HG03460 (cell line): ENCODE measurements around the gene TP53I13.
"Not testable (repeated sequence)": the region's sequence is repeated elsewhere in the genome, so short reads cannot be mapped to it uniquely, and the experiment has no call there.

ENCODE experiments used
- ATAC-seq: cut with Tn5 transposase; IDR thresholded peaks from one replicate; pipeline ENCODE4 v1.9.1; 2021; ENCODE audit not compliant: unreplicated experiment

Gene TP53I13, protein sequence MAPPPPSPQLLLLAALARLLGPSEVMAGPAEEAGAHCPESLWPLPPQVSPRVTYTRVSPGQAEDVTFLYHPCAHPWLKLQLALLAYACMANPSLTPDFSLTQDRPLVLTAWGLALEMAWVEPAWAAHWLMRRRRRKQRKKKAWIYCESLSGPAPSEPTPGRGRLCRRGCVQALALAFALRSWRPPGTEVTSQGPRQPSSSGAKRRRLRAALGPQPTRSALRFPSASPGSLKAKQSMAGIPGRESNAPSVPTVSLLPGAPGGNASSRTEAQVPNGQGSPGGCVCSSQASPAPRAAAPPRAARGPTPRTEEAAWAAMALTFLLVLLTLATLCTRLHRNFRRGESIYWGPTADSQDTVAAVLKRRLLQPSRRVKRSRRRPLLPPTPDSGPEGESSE

DNA sequence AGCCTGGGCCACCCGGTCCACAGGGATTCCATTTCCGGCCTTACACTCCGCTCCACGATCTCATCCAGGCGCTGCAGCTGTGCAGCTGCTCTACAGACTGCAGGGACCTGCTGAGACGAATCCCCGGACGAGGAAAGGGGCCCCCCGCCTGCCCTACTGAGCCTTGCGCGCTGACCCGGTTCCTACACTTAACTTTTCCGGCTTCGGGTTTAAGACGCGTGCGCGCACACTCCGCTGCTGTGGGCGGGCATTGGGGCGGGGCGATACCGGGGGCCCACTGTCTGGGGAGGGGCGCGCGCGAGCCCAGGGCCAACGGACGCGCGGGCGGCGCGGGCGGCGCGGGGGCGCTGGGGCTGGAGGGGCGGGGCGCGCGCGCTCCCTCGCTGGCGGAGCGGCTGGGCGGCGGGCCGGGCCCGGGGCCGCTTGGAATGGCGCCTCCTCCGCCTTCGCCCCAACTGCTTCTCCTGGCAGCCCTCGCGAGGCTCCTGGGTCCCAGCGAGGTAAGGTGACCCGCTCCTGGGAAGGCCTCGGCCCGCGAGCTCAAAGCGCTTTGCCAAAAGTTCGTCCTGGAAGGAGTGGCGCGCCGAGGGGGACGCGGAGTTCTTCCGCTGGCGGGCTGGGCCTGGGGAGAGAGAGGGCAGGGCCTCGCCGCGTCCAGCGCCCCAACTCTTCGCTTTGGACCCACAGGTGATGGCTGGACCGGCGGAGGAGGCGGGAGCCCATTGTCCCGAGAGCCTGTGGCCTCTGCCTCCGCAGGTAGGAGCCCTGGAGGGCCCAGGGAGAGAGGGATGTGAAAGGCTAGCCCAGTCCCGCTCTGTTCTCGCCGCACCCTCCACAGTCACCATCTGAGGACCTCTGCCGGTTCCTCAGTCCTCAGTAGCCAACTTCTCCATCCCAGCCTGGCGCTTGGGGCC is at the start of gene TP53I13:
TSS of gene TP53I13 (plus strand) at position 371 of the 914 bp plus-strand sequence. CDS start at position 429, 58 bp downstream.
- peak; percentile 35 for ATAC-seq

DNA sequence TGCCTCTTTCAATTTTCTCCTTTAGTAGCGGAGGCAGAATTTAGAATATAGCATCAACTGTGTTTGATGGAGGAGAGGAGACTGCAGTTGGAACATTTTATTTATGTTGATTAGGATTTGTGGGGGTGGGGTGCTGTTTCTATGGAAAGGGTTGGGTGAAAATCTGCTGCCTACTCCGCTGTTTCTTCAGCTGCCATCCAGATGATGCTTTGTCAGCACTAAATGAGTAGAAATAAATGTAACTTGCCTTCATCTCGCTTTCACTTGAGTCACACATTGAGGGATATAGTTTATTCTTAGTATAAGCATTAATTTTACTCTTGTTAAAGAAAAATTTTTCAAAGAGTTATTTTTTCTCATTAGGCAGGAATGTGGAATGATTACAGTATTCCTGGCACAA is 43.8 kb upstream of the TP53I13 start:
- ATAC-seq = no peak

DNA sequence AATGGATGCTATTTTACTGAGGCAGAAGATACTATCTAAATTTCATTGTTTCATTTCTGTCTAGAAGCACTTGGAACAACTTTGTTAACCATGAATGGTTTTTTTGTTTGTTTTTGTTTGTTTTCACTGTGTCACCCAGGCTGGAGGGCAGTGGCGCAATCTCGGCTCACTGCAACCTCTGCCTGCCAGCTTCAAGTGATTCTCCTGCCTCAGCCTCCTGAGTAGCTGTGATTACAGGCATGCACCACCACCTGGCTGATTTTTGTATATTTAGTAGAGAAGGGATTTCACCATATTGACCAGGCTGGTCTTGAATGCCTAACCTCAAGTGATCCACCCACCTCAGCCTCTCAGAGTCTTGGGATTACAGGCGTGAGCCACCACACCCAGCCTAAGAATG is 42.2 kb upstream of the TP53I13 start:
- ATAC-seq = no peak

DNA sequence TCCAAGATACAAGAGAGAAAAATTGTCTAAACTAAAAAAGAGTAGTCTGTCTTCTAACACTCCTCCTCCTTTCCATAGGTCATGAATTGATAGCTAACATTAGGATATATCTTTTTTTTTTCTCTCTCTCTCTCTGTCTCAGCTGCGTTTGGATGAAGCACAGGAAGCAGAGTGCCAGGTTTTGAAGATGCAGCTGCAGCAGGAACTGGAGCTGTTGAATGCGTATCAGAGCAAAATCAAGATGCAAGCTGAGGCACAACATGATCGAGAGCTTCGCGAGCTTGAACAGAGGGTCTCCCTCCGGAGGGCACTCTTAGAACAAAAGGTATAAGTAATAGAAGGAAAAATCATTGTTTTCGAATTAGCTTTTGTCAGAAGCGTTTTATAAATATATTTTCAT is 34.5 kb upstream of the TP53I13 start:
- no peak for ATAC-seq

DNA sequence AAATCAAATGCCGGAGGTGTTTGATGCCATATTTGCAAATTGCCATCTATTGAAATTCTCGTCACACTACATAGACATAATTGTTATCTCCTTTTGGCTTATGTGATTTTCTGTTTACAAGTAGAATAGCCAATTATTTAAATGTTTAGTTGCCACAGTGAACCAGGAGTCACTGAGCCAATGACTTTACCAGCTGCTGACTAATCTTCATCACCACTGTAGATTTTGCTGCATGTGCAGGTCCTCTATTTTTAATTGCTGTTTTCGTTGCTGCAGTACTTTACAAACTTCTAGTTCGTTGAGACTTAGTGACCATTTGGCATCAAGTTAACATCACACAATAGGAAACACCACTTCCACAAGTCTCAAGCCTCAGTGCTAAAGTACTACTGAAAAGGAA is 24.4 kb upstream of the TP53I13 start:
- no peak for ATAC-seq

DNA sequence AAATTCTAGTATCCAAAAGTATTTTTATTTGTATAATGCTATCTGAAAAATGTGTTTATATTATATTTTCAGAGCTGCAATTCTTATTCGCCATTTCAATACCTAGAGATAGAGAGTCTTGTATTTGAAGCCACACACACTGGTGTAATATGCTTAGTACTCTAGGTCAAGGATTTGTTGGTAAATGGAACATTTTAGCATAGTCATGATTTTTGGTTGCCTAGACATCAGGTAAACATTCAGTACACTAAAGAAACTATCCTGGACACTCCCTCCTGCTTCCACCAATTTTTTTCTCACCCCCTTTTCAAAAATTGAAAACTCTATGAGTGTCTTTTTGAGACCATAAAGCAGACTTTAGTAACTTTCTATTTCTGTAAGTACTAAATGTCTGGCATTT is 22.4 kb upstream of the TP53I13 start:
- no peak for ATAC-seq

DNA sequence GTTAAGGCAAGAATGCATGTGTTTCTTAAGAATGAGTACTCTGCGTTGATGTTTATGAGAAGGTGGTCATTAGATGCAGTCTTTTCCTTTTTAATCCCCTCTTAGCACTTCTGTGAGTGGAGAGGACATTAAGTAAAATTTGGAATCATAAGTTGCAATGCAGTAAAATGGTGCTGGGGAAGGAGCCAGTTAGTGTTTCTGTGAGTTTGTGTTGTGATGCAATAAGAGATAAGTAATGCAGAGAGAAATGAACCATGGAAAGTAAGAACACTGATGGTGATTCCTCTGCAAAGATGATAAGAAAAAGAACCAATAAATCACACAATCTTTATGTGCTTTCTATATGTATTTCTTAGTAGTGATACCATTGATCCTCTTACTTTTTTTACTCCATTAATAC is 21.7 kb upstream of the TP53I13 start:
- no peak for ATAC-seq

DNA sequence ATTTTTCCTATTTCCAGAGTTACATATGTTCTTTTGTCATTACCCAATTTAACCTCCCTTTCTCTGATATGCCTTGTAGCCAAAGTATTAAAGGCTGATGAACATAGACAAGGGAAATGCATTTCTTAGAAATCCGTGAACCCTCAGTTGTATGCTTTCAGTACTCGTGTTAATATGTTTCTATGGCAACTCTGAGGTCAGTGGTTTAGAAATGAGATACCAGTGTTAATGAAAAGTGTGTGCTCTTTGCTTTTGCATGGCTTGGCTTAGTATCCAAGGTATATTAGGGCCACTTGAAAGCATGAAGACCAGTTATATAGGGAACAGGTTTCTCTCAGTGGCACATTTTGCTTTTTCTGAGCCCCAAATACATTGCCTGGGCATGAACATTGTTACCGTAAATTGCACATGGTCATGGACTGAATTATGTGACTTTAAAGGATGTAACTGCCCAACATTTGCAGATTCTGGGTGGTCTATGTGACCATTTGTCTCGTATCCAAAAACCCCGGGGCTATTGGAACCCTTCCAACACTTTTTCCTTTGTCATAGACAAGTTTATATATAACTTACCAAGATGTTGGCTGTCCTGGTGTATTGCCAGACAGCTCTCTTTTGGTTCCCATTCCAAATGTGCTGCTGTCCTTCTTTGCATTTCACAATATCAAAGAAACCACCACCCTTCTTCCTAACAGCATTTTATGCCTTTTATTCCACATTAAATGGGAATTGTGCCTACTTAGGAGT is 19.2 kb upstream of the TP53I13 start:
- no peak for ATAC-seq

DNA sequence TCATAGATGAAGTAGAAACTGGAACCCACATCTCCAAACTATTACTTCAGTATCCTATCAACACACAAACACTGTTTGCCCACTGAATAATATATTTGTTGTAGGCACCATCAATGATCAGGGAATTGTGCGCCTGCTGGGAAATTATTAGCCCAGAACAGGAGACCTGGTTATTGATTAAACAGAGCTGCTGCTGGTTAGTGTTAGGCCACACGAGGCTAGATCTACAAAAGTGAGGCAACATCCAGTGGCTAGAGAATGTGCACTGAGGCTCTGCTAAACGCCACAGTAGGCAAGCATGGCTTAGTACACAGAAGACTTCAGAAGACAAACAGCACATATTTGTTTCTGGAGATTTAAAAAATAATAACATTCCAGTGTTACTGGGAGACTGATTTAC is 12.7 kb upstream of the TP53I13 start:
- ATAC-seq = no peak

DNA sequence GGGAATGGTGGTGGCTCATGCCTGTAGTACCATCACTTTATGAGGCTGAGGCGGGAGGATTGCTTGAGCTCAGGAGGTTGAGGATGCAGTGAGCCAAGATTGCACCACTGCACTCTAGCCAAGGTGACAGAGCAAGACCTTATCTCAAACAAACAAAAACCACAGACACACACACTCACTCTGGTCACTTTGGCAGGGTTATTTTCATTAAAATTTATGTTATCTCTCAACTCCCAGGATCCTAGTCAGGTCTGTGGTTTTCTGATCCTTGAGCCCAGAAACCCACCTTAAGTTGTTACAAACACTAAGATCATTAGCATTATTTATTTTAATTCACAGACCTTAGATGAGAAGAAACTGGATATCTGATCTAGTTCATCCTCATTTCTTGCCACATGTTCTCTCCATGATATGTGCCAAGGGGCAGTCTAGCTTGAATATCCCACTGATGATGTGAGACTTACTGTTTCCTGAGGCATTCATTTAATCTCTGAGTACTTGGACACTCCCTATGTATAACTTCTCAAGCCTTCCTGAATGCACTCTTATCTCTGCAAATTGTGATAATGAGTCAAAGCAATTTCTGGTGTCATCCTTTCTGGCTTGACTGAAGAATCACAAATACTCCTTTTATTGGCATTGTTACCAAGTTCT is 11.3 kb upstream of the TP53I13 start:
- no peak for ATAC-seq

DNA sequence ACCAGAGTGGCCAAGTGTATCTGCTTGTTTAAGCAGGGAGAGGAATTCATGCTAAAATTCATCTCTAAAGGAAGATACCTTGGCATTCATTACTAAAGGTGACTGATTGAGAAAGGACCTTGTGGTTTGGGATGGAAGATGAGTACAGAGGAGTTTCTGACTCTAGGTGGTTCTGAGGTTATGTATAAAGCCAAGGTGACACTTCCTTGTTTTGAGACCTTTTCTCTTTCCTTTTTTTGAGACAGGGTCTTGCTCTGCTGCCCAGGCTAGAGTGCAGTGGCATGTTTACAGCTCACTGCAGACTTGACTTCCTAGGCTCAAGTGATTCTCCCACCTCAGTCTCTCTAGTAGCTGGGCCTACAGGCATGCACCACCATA is 10.8 kb upstream of the TP53I13 start:
- no peak for ATAC-seq

DNA sequence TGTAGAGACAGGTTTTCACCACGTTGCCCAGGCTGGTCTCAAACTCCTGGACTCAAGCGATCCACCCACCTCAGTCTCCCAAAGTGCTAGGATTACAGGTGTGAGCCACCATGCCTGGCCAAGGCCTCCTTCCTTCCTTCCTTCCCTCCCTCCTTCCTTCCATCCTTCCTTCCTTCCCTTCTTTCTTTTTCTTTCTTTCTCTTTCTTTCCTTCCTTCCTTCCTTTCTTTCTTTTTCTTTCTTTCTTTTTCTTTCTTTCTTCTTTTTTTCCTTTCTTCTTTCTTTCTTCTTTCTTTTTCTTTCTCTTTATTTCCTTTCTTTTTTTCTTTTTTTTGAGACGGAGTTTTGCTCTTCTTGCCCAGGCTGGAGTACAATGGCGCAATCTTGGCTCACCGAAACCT is 10.4 kb upstream of the TP53I13 start:
- ATAC-seq = not testable (repeated sequence)

DNA sequence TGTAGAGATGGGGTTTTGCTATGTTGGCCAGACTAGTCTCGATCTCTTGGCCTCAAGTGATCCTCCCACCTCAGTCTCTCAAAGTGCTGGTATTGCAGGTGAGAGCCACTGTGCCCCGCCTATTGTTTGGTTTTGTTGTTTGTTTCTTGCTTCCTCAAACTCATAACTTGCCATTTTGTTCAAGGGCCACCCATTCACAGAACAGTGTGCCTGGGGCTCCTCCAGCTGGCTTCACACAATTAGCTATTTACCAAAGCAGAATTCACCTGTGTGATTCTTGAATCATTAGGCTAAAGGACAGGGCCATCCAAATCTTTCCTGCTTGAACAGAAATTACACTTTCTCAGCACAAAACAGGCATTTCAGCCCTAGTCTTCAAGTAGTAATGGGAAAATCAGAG is 8.9 kb upstream of the TP53I13 start:
- no peak for ATAC-seq

DNA sequence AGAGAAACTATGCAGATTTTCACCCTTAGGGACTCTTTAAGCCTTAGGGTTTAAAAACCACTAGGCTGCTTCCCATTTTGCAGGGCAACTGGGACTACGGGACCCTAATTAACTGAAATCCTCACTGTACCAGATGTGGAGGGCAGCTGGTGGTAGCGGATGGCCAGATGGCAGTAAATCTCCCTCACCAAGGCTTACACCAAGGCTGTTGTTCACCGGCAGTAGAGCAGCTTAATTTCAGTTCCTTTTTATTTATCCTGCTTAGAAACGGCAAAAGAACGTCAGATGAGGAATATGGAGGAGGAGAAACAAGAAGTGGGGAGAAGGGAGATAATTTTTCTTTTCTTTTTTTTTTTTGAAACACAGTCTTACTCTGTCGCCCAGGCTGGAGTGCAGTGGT is 8.2 kb upstream of the TP53I13 start:
- no peak for ATAC-seq

DNA sequence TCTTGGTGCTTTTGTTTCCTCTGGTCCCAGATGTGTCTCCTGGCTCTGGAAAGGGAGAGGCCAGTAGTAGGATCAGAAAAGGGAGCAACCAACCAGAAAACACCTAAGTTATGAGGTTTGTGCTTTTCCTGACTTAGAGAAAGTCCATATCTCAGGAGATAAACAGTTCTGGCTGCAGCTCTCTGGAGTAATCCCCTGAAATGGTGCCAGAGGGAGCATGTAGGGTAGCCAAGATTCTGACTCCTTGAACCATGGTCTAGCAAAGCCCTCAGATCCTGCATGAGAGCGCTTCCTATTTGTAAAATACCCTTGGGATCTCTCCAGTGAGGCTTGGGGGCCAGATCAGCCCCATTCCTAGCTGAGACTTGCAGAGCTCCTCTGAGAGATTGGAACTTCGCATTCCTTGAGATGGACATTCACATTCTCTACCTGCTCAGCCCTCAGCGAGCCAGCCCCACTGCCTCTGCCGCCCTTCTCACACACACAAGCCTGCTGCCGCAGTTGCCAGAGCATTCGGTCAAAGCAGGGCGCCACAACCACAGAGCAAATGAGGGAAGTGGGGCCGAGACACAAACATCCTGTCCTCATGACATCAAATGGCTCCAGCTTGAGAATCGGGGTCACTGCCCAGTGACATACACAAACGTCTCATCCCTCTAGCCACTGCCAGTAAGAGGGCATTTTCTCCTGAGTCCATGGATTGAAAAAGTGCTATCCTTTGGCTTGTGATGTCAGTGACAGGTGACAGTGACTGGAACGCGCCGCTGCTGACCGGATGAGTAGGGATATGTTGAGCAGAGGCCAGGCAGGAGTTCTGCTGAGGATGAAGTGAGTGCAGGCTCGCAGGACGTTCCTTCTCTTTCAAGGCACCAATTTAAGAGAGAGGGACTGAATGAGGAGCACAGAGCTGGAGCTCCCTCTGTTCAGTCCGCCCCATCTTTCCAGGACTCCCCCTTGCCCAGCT is 6.7 kb upstream of the TP53I13 start:
- ATAC-seq = no peak

DNA sequence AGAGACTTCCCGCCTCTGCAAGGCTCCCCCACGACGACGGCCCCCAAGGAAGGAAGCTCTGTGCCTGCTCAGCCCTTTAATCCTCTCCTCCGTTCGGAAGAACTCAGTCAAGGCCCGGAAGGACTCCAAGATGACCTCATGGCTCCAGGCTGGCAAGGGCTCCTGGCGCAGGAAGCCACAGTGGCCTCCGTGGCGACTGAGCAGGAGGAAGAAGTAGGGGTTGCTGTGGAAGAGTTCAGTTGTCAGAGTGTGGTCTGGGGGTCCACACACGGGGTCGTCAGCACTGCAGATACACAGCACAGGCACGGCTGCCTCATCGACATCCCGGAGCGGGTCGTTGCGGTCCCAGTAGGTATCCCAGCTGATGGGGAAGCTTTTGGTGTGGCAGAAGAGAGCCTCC is 5.9 kb upstream of the TP53I13 start:
- ATAC-seq = no peak

DNA sequence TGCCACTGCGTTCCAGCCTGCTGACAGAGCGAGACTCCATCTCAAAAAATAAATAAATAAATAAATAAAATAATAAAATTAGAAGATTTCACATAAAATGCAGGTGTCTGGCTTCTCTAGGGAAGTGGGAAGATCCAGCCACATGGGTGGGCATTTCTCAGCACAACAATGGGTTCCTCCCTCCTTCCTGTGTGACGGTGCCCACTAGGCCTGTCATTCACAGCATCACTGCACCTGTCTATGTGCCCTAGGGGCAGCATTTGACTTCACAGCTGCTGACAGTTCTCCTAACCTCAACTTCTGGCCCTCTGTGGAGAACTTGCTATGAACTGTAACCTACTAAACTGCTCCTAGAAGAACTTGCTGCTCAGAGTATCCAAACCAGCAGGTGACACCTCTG is 4.7 kb upstream of the TP53I13 start:
- no peak for ATAC-seq

DNA sequence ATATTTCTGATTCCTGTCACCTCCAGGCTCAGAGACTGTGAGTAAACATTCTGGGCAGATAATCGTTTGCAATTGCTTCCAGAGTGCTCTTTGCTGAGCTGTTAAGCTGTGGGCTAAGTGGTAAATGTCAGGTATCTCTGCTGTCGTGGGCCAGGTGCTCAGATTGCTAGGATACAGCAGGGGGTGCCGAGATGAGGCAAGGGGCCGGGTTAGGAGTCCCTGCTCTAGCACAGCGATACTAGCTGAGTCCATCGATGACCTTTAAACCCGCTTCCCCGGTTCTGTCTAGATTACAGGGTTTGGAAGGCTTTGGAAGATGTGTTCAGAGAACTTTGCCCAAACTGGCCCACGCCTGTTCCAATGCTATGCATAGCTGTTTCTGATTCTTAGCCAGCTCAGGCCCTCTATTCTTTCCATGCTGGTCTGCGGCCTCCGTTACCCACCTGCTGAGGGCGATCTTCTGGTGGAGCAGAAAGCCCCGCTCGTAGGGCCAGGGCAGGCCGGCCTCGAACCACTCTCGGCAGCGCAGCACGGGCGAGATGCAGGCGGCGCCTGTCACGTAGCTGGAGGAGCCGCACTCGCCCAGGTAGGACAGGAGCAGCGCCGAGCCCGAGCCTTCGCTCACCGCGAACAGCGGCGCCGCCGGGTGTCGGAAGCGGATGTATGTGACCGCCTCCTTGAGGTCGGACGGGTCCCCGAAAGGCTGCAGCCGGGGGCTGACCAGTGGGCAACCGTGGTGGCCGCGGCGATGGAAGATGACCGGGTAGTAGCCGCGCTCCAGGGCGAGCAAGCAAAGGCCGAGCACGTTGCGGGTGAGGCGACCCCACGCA is 2.6 kb upstream of the TP53I13 start:
- no peak for ATAC-seq
